HG03460 (cell line): Measurements from ENCODE around the gene COL23A1.

Experiments
- ATAC-seq: cut with Tn5 transposase; IDR thresholded peaks from one replicate; pipeline ENCODE4 v1.9.1; 2021; ENCODE audit not compliant: unreplicated experiment

The COL23A1 gene

DNA sequence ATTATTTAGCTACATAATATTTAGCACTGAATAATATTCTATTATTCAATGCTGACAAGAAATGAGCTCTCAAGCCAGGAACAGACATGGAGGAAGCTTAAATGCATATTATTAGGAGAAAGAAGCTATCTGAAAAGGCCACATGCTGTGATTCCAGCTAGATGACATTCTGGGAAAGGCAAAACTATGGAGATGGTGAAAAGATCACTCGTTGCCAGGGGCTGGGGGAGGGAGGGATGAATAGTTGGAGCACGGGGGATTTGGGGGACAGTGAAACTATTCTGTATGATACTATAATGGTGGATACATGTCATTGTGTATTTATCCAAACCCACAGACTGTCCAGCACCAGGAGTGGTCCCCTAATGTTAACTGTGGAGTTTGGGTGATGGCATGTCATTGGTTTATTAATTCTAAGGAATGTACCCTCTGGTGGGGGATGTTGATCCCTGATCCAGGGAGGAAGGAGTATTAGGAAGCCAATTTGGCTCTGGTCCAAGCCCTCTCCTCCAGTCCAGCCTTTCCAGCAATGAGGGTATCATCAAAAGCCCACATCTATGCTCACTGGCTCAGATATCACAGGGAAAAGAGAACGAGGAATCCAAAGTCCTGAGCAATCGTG is 162.5 kb downstream of the COL23A1 start:
- no peak for ATAC-seq

DNA sequence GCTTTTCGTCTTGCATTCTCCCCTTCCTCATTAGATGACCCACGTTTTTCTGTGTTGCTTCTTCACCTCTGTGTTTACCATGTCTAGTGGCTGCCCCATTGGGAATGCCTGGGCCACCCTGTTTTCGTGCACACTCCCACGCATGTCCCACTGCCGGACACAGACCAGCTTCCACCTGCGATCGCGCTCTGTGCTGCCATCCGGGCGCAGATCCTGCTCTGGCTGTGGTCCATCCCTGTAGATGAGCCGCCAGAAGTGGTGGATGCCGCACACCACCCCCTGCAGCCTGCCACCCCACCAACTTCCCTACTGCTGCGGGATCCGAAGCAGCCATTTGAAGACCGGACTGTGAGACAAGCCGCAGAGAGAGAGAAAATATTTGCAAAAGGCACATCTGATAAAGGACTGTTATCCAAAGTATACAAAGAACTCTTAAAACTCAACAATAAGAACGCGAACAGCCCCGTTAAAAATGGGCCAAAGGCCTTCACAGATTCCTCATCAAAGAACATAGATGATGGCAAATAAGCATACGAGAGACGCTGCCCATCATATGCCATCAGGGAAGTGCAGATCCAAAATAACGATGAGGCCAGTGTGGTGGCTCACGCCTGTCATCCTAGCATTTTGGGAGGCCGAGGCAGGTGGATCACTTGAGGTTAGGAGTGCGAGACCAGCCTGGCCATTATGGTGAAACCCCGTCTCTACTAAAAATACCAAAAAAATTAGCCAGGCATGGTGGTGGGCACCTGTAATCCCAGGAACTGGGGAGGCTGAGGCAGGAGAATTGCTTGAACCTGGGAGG is 163.7 kb downstream of the COL23A1 start:
- no peak for ATAC-seq

DNA sequence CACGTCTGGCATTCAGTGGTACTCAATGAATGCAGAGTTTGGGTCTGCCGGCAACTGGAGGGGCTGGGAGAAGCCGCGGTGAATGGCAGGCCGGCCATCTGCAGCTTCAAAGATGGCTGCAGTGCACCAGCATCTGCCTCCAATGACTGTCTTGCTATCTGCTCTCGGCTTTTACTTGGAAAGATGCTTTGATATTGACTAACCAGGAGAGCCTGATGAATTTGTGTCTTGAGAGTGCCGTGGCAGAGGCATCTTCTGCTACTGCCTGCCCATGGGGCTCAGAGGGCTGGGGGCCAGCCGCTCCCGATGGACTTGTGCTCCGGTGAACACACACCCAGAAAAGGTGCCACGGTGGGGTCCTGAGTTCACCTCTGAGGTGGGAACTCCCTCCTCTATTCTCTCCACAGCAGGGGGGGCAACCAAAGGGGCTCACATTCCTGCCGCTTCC is 164.5 kb downstream of the COL23A1 start:
- ATAC-seq: no peak

DNA sequence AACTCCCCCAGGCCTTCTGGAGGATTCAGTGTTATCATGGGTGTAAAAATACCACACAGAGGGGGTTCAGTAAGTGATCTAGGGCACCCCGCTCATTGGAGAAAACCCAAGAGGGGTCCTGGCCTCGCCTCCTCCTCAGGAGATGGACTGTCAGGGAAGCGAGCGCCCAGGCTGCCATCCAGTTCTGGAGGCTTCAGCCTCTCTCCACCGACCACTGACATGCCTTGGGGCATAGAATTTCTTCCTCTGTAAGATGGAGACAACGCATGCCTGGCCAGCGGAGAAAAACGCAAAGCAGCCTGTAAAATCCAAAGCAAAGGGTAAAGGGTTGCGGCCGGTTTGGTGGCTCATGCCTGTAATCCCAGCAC is 165.4 kb downstream of the COL23A1 start:
- ATAC-seq: no peak

DNA sequence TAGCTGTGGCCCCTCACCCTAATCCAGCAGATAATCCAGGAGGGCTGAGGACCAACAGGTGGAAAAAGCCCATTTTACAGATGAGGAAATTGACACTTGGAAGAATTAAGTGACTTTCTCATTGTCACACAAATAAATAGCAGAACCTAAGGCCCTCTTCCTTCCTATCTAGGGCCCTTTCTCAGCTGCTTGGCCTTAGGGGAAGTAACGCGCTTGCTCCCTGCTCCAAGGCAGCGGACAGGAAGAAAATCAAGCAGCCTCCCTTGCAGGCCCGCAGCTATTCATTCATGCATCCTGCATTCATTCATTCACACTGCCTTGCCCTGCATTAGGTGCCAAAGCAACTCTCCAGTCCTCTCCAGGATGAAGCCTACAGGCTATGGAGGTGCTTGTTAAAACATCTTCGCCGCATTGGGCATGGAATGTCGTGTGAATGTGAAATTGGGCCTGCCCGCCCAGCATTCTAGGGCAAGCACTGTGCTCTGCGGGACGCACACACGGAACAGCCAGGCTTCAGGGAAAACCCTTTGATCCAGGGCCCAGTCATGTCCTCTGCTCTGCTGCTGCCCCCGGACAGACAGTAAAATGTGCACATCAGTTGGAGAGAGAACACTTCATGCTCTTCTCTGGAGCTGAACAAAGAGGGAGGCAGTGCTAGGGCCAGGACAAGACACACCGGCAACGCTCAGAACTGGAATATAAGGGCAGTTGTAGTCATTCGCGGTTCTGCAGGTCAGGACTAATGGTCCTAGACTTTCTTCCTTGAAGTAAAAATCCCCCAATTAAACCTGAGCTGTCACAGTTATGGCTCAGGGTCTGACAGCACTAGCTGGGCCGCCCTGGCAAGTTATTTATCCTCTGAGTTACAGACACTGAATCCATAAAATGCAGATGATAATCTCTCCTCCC is 166.0 kb downstream of the COL23A1 start:
- ATAC-seq: no peak

DNA sequence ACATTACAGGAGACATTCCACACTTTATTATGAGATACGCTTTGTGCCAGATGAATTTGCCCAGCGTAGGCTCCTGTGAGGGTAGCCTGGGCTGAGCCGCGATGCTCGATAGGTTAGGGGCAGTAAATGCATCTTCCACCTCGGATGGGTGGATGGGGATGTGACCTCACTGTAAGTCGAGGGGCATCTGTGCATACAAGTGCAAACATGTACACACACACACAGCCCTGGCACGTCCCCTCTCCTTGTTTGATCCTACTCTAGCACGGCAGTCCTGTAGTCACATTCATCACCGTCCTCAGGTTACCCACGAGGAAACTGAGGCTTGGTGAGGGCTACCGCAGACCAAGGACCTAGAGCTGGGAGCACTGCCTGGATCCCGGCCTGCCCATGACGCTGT is 166.8 kb downstream of the COL23A1 start:
- no peak for ATAC-seq

DNA sequence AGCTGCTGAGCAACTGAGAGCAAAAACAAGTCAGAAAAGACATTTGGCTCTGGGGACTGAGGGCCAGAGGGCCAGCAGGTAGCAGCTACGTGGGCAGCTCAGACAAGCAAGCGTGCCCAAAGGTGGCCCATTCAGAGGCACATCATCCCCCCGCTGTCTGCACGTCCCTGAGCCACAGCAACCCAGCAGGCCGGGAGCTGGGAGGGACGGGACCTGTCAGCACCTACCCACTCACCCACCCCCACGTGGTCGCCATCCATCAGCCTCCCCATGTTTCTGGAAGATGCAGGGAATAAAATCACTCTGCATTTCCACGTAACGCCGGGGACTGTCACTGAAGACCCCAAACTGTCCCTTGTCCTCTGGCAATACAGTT is 167.8 kb downstream of the COL23A1 start:
- ATAC-seq: no peak

DNA sequence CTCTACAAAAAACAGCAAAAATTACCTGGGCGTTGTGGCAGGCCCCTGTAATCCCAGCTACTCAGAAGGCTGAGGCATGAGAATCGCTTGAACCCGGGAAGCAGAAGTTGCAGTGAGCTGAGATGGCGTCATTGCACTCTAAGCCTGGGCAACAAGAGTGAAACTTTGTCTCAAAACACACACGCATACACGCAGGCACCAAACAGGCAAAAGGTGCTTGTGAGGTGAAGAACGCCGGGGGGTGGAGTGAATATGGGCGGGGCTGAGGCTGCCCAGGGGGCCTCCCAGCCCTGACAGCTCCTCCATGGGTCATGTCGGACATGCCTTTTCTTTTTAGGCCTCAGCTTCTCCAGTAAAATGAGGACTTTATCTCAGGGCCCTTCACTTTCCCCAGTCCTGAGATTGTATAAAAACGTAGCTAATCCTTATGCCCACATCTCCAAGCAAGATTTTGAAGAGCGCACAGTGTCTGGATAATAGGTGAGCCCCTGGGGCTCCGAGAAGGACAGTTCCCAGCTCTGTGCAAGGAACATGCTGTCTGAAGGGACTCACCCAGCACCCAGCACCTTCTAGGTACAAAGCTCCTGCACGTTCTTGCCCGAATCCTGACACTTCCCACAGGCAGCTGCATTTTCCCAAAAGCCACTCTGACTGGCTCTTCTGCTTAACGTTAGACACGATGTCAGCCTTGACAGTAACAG is 168.3 kb downstream of the COL23A1 start:
- no peak for ATAC-seq

DNA sequence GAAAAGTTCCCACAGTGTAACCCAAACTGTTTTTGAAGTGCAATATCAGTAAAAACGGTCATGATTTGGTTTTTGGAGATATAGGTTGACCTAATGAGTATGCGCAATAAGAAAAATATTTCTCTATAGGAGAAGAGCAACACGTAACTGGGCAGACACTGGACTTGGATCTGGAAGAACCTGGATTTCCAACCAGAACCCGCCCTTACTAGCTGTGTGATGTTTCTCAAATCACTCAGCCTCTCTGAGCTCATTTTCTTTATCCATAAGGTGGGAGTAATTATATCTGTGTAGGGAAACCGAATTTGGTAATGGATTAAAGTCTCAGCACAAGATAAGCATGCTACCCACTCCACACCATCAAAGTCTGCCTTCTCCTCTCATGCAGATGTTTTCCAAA is 169.1 kb downstream of the COL23A1 start:
- ATAC-seq: no peak

DNA sequence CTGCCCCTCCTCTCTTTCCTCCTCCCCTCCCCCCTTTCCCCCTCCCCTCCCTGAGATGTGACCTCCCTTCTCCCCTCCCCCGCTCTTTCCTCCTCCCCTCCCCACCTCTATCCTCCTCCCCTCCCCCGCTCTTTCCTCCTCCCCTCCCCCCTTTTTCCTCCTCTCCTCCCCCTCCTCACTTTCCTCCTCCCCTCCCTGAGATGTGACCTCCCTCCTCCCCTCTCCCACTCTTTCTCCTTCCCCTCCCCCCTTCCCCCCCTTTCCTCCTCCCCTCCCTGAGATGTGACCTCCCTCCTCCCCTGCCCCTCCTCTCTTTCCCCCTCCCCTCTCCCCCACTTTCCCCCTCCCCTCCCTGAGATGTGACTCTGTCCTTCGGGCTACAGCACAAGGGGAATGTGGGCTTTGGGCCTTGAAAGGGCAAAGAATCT is 169.8 kb downstream of the COL23A1 start:
- no peak for ATAC-seq

DNA sequence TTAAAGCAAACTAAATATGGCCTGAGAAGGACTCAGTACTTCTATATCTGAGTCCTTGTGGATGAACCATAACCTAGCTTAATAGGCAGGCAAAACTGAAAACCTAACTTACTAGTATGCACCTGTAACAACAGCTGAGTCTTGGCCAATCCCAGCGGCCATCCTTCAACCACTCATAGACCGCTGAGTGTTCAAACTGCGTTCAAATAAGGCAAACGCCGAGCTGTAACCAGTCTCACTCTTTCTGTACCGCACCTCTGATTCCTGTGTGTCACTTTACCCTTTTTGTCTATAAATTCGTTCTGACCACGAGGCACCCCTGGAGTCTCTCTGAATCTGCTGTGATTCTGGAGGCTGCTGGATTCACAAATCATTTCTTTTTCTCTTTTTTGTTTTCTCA is 170.5 kb downstream of the COL23A1 start:
- no peak for ATAC-seq

DNA sequence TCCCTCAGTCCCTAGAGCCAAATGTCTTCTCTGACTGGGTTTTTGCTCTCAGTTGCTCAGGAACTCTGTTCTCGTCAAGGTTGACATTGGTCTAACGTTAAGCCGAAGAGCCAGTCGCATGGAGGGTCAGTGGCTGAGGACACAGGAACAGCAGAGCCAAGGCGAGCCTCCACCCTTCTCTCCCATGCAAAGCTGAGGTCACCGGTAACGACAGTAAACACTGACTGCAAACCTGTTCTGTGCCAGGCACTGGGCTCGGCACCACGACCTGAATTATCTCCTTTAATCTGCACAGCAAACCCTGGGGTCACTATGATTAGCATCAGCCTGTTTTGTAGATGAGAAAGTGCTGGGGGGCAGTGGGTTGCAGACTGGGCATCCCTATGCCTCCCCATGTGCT is 171.0 kb downstream of the COL23A1 start:
- no peak for ATAC-seq

DNA sequence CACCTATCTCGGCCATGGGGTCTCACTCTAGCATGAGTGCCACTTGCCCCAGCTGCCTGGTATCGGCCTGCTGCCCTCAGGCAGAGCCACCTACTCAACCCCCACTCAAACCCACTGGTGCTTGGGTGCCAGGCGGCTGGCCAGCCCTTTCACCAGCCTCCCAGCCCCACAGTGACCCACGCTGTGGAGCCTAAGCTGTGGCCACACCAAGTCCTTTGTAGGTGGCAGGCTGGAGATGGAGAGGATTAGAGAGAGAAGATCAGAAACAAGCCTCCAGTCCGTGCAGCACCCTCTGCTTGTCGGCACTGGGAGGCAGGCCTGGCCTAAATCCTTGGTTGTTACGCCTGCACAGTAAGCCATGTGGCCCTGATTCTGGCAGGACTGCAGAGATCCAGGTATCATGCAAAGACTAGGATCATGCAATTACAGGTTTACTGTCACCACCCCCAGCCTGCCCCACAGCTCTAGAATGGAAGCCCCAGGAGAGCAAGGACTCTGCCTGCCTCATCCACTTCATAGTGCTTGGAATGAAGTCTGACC is 171.7 kb downstream of the COL23A1 start:
- ATAC-seq: no peak

DNA sequence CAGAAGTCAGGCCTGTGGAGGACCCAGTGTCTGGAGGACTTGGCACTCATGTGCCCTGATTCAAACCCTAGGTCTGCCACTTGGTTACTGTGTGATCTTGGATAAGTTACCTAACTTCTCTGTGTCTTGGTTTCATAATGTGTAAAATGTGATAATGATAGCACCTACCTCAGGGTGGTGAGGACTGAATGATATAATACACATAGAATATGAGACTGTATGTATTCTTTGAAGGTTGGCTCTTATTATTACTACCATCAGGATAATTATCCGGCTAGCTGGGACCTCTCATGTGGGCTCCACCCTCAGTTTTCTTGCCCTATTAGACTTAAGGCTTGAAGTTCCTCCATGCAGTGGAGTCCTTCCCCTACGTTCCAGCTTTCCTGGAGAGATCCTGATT is 172.2 kb downstream of the COL23A1 start:
- ATAC-seq: no peak

DNA sequence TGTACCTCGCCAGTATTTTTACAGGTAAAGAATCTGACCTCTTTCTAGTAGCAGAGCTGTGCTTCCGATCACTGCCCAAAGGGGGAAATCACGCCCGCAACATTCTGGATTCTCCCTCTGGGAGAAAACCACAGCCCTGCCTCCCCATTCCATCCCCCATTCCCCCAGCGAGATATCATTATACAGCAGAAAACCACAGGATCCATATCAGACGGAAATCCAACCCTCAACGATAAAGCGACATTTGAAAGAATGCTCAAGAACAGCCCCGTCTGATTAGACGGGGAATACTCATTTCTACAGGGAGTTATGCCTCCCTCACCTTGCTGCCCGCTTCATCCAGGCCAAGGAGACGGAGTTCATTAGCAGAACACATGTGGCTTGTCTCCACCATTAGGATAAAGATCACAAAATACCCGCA is 172.8 kb downstream of the COL23A1 start:
- no peak for ATAC-seq

DNA sequence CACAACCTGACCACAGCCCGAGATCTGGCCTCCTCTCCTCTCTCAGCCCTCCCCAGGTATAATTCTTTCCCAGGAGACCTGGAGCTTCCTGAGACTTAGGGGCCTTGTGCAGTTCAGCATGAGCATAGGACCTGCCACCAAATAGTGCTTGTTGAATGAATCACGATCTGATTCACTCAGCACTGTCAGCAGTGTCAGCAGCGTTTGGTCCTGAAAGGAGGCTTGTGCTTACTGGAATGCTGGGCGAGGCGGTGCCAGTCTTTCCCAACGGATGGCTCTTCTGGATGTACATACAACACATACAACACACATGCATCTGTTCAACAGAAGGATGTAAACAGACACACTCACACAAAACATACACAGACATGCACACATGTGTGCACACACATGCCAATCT is 173.3 kb downstream of the COL23A1 start:
- no peak for ATAC-seq

DNA sequence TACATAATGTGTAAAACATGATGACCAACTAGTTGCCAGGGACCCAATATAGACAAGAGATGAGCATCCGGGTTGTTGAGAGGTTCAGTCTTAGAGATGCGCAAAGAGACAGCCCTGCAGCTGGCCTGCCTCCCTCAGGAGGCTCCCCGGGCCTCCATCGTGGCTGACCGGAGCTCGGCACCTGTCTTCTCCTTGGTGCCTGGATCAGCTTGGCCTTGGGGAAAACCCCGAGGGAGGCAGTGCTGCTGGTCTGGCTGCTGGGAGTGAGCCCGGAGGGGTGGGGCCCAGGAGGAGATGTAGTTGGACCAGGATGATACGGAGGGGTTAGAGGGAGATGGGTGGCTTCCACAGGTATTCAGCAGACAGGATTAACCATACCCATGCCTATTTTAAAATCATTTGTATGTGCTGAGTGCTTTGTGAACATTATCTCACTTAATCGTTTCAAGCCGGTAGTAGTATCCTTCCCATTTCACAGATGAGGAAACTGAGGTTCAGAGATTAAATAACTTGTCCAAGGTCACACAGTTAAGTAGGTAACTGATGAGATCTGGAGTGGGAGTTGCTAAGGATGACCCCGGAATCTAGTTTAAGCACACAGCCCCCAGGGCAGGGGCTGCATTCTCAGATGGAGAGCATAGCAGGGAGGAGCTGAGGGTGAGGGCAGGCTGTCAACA is 173.8 kb downstream of the COL23A1 start:
- ATAC-seq: no peak

DNA sequence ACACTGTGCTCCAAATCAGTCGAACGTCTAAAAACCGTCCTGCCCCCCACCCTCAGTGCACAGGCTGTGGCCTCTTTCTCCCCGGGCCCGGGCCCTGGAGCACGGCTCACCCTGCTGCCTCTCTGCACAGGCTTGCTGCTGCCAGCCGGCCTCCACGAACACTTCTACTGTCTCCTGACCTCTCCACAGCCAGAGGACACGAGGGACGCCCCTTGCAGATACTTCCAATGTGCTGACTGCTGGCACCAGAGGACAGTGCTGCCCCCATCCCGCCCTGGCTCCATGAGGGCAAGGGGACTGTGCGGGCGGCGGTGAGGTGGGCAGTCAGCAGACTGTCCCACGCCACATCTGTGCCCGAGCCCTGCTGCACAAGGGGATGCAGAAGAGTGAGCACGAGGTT is 174.8 kb downstream of the COL23A1 start:
- ATAC-seq: no peak

DNA sequence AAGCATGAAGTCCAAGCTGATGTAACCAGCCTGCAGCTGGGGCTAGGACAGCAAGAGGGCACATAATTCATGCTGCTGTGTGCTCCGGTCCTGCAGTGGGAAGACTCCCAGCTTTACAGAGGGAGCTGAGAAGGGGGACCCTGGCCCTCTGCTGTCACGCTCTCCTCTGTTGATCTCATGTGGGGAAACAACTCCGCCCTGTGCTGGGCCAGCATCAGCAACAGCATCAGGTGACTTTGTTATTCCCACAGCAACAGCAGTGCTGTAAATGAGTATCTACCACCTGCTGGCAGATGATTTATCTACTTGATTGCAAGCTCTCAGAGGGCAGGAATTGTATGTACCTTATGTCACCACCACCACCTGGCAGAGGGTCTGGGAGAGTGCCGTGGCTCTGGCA is 176.2 kb downstream of the COL23A1 start:
- no peak for ATAC-seq

DNA sequence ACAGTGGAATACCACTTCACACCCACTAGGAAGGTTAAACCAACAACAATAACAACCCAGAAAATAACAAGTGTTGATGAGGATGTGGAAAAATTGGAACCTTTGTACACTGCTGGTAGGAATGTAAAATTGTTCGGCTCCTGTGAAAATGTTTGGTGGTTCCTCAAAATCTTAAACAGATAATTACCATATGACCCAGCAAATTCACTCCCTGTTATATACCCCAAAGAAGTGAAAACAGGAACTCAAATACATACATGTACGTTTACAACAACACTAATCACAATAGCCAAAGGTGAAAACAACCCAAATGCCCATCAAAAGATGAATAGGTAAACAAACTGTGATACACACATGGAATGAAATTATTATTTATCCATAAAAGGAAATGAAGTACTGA is 179.1 kb downstream of the COL23A1 start:
- no peak for ATAC-seq
